IPS-20b (cell line): ENCODE measurements around the gene PDS5A.
"Not testable (repeated sequence)": the region's sequence is repeated elsewhere in the genome, so short reads cannot be mapped to it uniquely, and the experiment has no call there.

Source experiments
- H3K27ac ChIP-seq: one replicate; pipeline ENCODE4 v1.5.1; 2013; ENCODE audit warnings: low read length
- H3K27me3 ChIP-seq: 2 replicates; pipeline ENCODE4 v1.6.1; 2013; ENCODE audit warnings: mild to moderate bottlenecking, low read length, inconsistent platforms; ENCODE audit not compliant: insufficient read depth
- H3K36me3 ChIP-seq: 2 replicates; pipeline ENCODE4 v1.6.1; 2013; ENCODE audit warnings: low read depth, mild to moderate bottlenecking, inconsistent platforms, low read length, moderate library complexity; ENCODE audit not compliant: insufficient read depth
- H3K4me1 ChIP-seq: 2 replicates; pipeline ENCODE4 v1.6.1; 2013; ENCODE audit warnings: mild to moderate bottlenecking, control low read depth, inconsistent platforms, low read length, moderate library complexity; ENCODE audit not compliant: insufficient read depth
- H3K4me3 ChIP-seq: 2 replicates; pipeline ENCODE4 v1.5.1; 2013; ENCODE audit warnings: mild to moderate bottlenecking, low read length, inconsistent platforms
- H3K9ac ChIP-seq: 2 replicates; pipeline ENCODE4 v1.6.1; 2013; ENCODE audit warnings: low read depth, mild to moderate bottlenecking, inconsistent platforms, low read length, moderate library complexity
- H3K9me3 ChIP-seq: 2 replicates; pipeline ENCODE4 v1.6.1; 2013; ENCODE audit warnings: mild to moderate bottlenecking, low read depth, low read length, inconsistent platforms; ENCODE audit not compliant: insufficient read depth

Gene PDS5A

DNA sequence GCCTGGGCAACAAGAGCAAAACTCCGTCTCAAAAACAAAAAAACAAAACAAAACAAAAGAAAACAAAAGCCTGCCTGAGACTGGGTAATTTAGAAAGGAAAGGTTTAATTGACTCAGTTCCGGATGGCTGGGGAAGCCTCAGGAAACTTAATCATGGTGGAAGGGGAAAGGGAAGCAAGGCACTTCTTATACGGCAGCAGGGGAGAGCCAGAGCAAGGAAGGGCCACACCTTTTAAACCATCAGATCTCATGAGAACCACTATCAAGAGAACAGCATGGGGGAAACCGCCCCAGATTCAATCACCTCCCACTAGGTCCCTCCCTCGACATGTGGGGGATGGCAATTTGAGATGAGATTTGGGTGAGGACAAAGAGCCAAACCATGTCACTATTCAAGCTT lies 157.5 kb downstream of the PDS5A start:
- Histone ChIP-seq H3K9ac (no peak overlapping the region), H3K27me3 (no peaks in the 10 kb centered on the region), H3K4me1 (no peaks in the 10 kb centered on the region), H3K36me3 (peaks cover 17% of the 10 kb centered on the region), H3K27ac (no peak overlapping the region), H3K4me3 (no peak overlapping the region), H3K9me3 (no peaks in the 10 kb centered on the region)

DNA sequence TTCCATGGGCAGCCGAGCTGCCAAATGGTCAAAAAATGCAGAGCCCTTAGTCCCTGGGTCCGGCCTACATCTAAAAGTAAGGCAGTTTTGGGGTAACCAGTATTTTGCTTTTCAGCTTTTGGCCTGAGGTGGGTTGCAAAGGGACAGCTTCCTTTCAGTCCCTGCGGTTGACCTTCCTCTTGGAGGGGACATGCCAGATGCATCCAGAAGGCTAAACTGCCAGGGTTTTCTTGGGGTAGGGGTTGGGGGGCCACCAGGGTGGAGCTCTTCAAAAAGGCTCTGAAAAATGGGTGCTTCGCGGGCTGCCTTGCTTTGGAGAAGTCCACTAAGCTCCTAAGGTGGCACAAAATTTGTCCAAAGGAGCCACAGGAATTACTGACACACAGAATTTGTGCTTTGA lies 159.1 kb downstream of the PDS5A start:
- no peak overlapping the region for H3K27ac ChIP-seq
- H3K4me3 ChIP-seq = no peak overlapping the region
- no peaks in the 10 kb centered on the region for H3K27me3 ChIP-seq
- no peak overlapping the region for H3K9ac ChIP-seq
- H3K36me3 ChIP-seq = 0 out of 2 replicates have a peak, but pooled peaks cover 1% of the 10 kb centered on the region
- H3K9me3 ChIP-seq = no peaks in the 10 kb centered on the region
- H3K4me1 ChIP-seq = no peaks in the 10 kb centered on the region

DNA sequence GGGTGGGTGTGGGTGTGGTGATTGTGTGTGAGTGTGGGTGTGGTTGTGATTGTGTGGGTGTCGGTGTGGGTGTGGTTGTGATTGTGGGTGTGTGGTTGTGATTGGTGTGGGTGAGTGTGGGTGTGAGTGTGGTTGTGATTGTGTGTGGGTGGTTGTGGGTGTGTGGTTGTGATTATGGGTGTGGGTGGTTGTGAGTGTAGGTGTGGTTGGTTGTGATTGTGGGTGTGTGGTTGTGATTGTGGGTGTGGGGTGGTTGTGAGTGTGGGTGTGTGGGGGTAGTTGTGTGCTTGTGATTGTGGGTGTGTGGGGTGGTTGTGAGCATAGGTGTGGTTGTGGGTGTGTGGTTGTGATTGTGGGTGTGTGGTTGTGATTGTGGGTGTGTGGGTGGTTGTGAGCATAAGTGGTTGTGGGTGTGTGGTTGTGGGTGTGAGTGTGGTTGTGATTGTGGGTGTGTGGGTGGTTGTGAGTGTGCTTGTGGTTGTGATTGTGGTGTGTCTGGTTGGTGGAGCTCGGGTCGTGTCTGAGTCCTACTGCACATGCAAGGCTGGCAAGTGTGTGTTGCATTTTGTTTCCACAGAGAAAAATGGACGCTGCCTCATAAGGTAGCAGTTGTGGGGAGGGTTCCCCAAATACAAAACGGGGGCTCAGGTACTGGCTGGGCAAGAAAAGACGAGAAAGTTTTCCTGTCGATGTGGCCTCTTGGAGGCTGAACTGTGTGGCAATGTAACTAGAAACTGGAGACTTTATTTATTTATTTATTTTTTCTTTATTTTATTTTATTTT lies 163.1 kb downstream of the PDS5A start:
- H3K9ac ChIP-seq = no peak overlapping the region
- no peak overlapping the region for H3K4me3 ChIP-seq
- H3K4me1 ChIP-seq = no peaks in the 10 kb centered on the region
- no peaks in the 10 kb centered on the region for H3K36me3 ChIP-seq
- no peaks in the 10 kb centered on the region for H3K27me3 ChIP-seq
- no peaks in the 10 kb centered on the region for H3K9me3 ChIP-seq
- H3K27ac ChIP-seq = no peak overlapping the region

DNA sequence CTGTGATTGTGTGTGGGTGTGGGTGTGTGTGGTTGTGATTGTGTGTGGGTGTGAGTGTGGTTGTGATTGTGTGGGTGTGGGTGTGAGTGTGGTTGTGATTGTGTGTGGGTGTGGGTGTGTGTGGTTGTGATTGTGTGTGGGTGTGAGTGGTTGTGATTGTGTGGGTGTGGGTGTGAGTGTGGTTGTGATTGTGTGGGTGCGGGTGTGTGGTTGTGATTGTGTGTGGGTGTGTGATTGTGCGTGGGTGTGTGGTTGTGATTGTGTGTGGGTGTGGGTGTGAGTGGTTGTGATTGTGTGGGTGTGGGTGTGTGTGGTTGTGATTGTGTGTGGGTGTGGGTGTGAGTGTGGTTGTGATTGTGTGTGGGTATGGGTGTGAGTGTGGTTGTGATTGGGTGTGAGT lies 163.9 kb downstream of the PDS5A start:
- H3K4me3 ChIP-seq, H3K9ac ChIP-seq, H3K9me3 ChIP-seq, H3K27ac ChIP-seq, H3K36me3 ChIP-seq, H3K27me3 ChIP-seq, H3K4me1 ChIP-seq: not testable (repeated sequence)

DNA sequence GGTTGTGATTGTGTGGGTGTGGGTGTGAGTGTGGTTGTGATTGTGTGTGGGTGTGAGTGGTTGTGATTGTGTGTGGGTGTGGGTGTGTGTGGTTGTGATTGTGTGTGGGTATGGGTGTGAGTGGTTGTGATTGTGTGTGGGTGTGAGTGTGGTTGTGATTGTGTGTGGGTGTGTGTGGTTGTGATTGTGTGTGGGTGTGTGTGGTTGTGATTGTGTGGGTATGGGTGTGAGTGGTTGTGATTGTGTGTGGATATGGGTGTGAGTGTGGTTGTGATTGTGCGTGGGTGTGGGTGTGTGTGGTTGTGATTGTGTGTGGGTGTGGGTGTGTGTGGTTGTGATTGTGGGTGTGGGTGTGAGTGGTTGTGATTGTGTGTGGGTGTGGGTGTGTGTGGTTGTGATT lies 164.7 kb downstream of the PDS5A start:
- H3K27me3 ChIP-seq, H3K4me3 ChIP-seq, H3K27ac ChIP-seq, H3K9me3 ChIP-seq, H3K36me3 ChIP-seq, H3K4me1 ChIP-seq, H3K9ac ChIP-seq: not testable (repeated sequence)

DNA sequence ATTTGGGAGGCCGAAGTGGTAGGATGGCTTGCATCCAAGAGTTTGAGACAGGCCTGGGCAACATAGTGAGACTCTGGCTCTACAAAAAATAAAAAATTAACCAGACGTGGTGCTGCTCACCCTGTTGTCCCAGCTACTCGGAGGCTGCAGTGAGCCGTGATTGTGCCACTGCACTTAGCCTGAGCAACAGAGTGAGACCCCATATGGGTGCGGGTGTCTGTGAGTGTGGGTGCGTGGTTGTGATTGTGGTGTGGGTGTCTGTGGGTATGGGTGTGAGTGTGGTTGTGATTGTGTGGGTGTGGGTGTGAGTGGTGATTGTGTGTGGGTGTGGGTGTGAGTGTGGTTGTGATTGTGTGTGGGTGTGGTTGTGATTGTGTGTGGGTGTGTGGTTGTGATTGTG lies 165.2 kb downstream of the PDS5A start:
- Histone ChIP-seq H3K27ac (no peak overlapping the region), H3K36me3 (no peaks in the 10 kb centered on the region), H3K4me3 (no peak overlapping the region)

DNA sequence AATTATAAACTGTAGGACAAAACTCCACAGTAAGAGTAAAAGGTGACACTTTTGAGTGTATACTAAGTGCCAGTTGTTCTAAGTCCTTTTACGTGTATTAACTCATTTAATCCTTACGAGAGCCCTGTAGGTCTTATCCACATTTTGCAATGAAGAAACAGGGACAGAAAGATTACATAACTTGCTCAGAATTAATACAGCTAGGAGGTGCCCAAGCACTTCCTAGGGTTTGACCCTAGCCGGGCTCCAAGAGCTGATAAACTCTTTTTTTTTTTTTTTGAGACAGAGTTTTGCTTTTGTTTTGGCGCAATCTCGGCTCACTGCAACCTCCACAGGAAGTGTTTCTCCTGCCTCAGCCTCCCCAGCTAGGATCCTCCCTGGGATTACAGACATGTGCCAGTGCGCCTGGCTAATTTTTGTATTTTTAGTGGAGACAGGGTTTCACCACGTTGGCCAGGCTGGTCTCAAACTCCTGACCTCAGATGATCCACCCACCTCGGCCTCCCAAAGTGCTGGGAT lies 169.4 kb downstream of the PDS5A start:
- Histone ChIP-seq H3K4me1 (no peaks in the 10 kb centered on the region), H3K4me3 (no peak overlapping the region), H3K27ac (no peak overlapping the region), H3K27me3 (no peaks in the 10 kb centered on the region), H3K9me3 (no peaks in the 10 kb centered on the region), H3K9ac (no peak overlapping the region), H3K36me3 (no peaks in the 10 kb centered on the region)

More for the DNA sequence above, 165.2 kb downstream of the PDS5A start:
- no peaks in the 10 kb centered on the region for H3K9me3 ChIP-seq
- H3K9ac ChIP-seq = no peak overlapping the region
- H3K4me1 ChIP-seq = no peaks in the 10 kb centered on the region
- H3K27me3 ChIP-seq = no peaks in the 10 kb centered on the region

DNA sequence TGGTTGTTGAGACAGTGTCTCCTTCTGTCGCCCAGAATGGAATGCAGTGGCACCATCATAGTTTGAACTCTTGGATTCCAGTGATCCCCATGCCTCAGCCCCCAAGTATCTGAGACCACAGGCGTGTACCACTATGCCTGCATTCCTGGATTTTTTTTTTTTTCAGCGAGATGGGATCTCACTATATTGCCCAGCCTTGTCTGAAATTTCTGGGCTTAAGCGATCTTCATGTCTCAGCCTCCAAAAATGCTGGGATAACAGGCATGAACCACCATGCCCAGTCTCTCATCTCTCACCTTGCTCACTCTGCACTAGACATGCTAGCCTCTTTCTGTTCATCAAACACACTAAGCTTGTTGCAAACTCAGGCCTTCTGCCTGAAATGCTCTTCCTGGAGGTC lies 175.7 kb downstream of the PDS5A start:
- H3K36me3 ChIP-seq = no peaks in the 10 kb centered on the region
- H3K27me3 ChIP-seq = no peaks in the 10 kb centered on the region
- no peak overlapping the region for H3K27ac ChIP-seq
- no peak overlapping the region; the same call in 1 of the 2 replicates for H3K9ac ChIP-seq
- no peaks in the 10 kb centered on the region for H3K4me1 ChIP-seq
- no peak overlapping the region for H3K4me3 ChIP-seq
- no peaks in the 10 kb centered on the region for H3K9me3 ChIP-seq

DNA sequence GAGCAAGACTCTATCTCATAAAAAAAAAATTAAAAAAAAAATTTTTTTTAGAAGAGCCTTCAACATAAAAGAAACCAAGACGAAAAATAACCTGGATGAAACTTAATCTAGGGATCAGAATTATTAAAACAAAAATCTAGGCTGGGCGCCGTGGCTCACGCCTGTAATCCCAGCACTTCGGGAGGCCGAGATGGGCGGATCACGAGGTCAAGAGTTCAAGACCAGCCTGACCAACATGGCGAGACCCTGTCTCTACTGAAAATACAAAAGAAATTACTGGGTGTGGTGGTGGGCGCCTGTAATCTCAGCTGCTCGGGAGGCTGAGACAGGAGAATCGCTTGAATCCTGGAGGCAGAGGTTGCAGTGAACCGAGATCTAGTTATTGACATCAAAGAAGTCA lies 184.7 kb downstream of the PDS5A start:
- H3K4me3 ChIP-seq, H3K27ac ChIP-seq, H3K9ac ChIP-seq, H3K27me3 ChIP-seq, H3K4me1 ChIP-seq, H3K36me3 ChIP-seq, H3K9me3 ChIP-seq: not testable (repeated sequence)

DNA sequence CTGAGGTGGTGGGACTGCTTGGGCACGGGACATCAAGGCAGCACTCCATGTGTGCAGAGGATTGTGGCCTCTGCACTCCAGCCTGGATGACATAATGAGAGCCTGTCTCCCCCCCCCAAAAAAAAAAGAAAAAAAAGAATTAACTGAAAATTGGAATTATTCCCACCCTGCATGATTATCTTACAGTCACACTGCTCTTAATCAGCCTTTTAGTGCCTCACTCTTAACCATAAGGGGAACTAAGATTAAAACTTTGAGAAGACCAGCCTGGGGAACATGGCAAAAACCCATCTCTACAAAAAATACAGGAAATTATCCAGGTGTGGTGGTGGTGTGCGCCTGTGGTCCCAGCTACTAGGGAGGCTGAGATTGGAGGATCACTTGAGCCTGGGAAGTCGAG lies 185.2 kb downstream of the PDS5A start:
- no peaks in the 10 kb centered on the region for H3K9me3 ChIP-seq

DNA sequence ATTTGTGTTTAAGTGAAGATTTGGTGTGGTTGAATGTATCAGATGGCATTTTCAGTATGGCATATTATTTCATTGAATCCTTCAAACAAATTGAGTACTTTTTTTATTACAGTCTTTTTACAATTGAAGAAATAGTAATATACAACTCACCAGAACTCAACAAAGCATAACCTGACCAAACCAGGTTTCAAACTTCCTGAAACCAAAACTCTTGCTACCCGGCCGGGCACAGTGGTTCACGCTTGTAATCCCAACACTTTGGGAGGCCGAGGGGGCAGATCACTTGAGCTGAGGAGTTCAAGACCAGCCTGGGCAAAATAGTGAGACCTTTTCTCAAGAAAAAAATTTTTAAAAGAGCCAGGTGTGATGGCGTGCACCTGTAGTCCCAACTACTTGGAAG lies 185.6 kb downstream of the PDS5A start:
- Histone ChIP-seq H3K36me3 (no peaks in the 10 kb centered on the region), H3K4me3 (no peak overlapping the region), H3K4me1 (no peaks in the 10 kb centered on the region), H3K9ac (no peak overlapping the region), H3K27ac (no peak overlapping the region), H3K27me3 (no peaks in the 10 kb centered on the region), H3K9me3 (no peaks in the 10 kb centered on the region)

More for the DNA sequence above, 185.2 kb downstream of the PDS5A start:
- Histone ChIP-seq H3K27ac (no peak overlapping the region), H3K27me3 (no peaks in the 10 kb centered on the region), H3K4me1 (no peaks in the 10 kb centered on the region), H3K4me3 (no peak overlapping the region), H3K36me3 (no peaks in the 10 kb centered on the region), H3K9ac (no peak overlapping the region)

DNA sequence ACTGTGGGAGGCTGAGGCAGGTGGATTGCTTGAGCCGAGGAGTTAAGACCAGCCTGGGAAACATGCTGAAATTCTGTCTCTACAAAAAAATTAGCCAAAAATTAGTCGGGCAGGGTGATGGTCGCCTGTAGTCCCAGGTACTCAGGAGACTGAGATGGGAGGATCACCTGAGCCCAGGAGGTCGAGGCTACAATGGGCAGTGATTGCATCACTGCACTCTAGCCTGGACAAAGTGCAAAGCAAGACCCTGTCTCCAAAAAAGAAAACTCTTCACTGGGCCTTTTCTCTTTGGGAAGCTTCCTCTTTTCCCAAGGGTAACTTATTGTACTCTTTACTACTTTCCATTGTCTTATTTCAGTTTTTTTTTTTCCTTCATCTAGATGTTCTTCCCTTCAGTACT lies 190.9 kb downstream of the PDS5A start:
- H3K36me3 ChIP-seq = no peaks in the 10 kb centered on the region
- no peak overlapping the region for H3K27ac ChIP-seq
- H3K4me3 ChIP-seq = no peak overlapping the region
- no peaks in the 10 kb centered on the region for H3K27me3 ChIP-seq
- no peaks in the 10 kb centered on the region for H3K9me3 ChIP-seq
- no peak overlapping the region for H3K9ac ChIP-seq
- H3K4me1 ChIP-seq = no peaks in the 10 kb centered on the region
